Measurements from ENCODE around the gene SH3D19. TPM values are rescaled to one million over a fixed set of nuclear protein-coding genes. Genes with fewer than 3 reads are reported as not detected.
"Not testable (repeated sequence)": the region's sequence is repeated elsewhere in the genome, so short reads cannot be mapped to it uniquely, and the experiment has no call there.

Gene SH3D19
- total and polyA plus RNA-seq, 9 donors: 23.5 to 41.7 (median 27.9) TPM

- Histone ChIP-seq H3K9me3 (replicated peaks; ENCODE audit: control insufficient read depth, low read depth, low read length) (no peaks in the 10 kb centered on the region), H3K27ac (ENCODE audit: low read length) (no peak overlapping the region), H3K4me1 (ENCODE audit: control insufficient read depth, insufficient read depth, low read length) (no peaks in the 10 kb centered on the region), H3K27me3 (ENCODE audit: control insufficient read depth, insufficient read depth, low read length) (no peaks in the 10 kb centered on the region), H3K4me3 (ENCODE audit: low read length) (no peak overlapping the region), H3K36me3 (ENCODE audit: control insufficient read depth, insufficient read depth, low read length) (no peaks in the 10 kb centered on the region)
- no peak for DNase-seq
- WGBS (ENCODE audit: insufficient coverage): no CpG with 5 or more reads among the region's 4 CpGs
Measured at GRCh38 chr4:151257704-151258103, 67.7 kb downstream of the SH3D19 start.

- DNase-seq: peak; percentile 63
- H3K27ac ChIP-seq (ENCODE audit: low read length): no peak overlapping the region
Measured at GRCh38 chr4:151256134-151256533, 69.3 kb downstream of the SH3D19 start.

DNA sequence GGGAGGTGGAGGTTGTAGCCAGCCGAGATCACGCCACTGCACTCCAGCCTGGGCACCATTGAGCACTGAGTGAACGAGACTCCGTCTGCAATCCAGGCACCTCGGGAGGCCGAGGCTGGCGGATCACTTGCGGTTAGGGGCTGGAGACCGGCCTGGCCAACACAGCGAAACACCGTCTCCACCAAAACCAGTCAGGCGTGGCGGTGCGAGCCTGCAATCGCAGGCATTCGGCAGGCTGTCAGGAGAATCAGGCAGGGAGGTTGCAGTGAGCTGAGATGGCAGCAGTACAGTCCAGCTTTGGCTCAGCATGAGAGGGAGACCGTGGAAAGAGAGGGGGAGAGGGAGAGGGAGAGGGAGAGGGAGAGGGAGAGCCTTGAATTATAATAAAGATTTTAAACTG lies 69.7 kb downstream of the SH3D19 start:
- H3K4me3 ChIP-seq (ENCODE audit: low read length); DNase-seq; H3K27me3 ChIP-seq (ENCODE audit: control insufficient read depth, insufficient read depth, low read length); H3K4me1 ChIP-seq (ENCODE audit: control insufficient read depth, insufficient read depth, low read length); H3K36me3 ChIP-seq (ENCODE audit: control insufficient read depth, insufficient read depth, low read length); H3K27ac ChIP-seq (ENCODE audit: low read length); H3K9me3 ChIP-seq (replicated peaks; ENCODE audit: control insufficient read depth, low read depth, low read length): not testable (repeated sequence)
- 70% methylated on average over 15 of the region's 17 CpGs for WGBS (ENCODE audit: insufficient coverage)

More at GRCh38 chr4:151256134-151256533, 69.3 kb downstream of the SH3D19 start:
- no peaks in the 10 kb centered on the region for H3K4me1 ChIP-seq (ENCODE audit: control insufficient read depth, insufficient read depth, low read length)
- no peak overlapping the region for H3K4me3 ChIP-seq (ENCODE audit: low read length)
- 50% methylated on average over 1 of the region's 2 CpGs for WGBS (ENCODE audit: insufficient coverage)
- H3K27me3 ChIP-seq (ENCODE audit: control insufficient read depth, insufficient read depth, low read length): no peaks in the 10 kb centered on the region
- no peaks in the 10 kb centered on the region for H3K9me3 ChIP-seq (replicated peaks; ENCODE audit: control insufficient read depth, low read depth, low read length)
- H3K36me3 ChIP-seq (ENCODE audit: control insufficient read depth, insufficient read depth, low read length): no peaks in the 10 kb centered on the region

- not testable (repeated sequence) for H3K4me3 ChIP-seq (ENCODE audit: low read length); H3K27me3 ChIP-seq (ENCODE audit: control insufficient read depth, insufficient read depth, low read length); DNase-seq; H3K4me1 ChIP-seq (ENCODE audit: control insufficient read depth, insufficient read depth, low read length); H3K27ac ChIP-seq (ENCODE audit: low read length); H3K36me3 ChIP-seq (ENCODE audit: control insufficient read depth, insufficient read depth, low read length); H3K9me3 ChIP-seq (replicated peaks; ENCODE audit: control insufficient read depth, low read depth, low read length)
- WGBS (ENCODE audit: insufficient coverage): no CpG with 5 or more reads among the region's 28 CpGs
Measured at GRCh38 chr4:151255226-151255625, 70.2 kb downstream of the SH3D19 start.

- DNase-seq: no peak
- no peaks in the 10 kb centered on the region for H3K9me3 ChIP-seq (replicated peaks; ENCODE audit: control insufficient read depth, low read depth, low read length)
- 25% methylated on average over 2 of the region's 2 CpGs for WGBS (ENCODE audit: insufficient coverage)
Measured at GRCh38 chr4:151251603-151252304, 73.7 kb downstream of the SH3D19 start.

GRCh38 chr4:151250706-151251105 lies 74.7 kb downstream of the SH3D19 start:
- Histone ChIP-seq H3K9me3 (replicated peaks; ENCODE audit: control insufficient read depth, low read depth, low read length) (no peaks in the 10 kb centered on the region), H3K4me1 (ENCODE audit: control insufficient read depth, insufficient read depth, low read length) (no peaks in the 10 kb centered on the region), H3K27me3 (ENCODE audit: control insufficient read depth, insufficient read depth, low read length) (no peaks in the 10 kb centered on the region), H3K4me3 (ENCODE audit: low read length) (no peak overlapping the region), H3K36me3 (ENCODE audit: control insufficient read depth, insufficient read depth, low read length) (no peaks in the 10 kb centered on the region), H3K27ac (ENCODE audit: low read length) (no peak overlapping the region)
- DNase-seq: no peak
- WGBS (ENCODE audit: insufficient coverage): 30% methylated on average over 5 of the region's 5 CpGs

More at GRCh38 chr4:151251603-151252304, 73.7 kb downstream of the SH3D19 start:
- no peak overlapping the region for H3K4me3 ChIP-seq (ENCODE audit: low read length)
- H3K36me3 ChIP-seq (ENCODE audit: control insufficient read depth, insufficient read depth, low read length): no peaks in the 10 kb centered on the region
- H3K4me1 ChIP-seq (ENCODE audit: control insufficient read depth, insufficient read depth, low read length): no peaks in the 10 kb centered on the region
- H3K27ac ChIP-seq (ENCODE audit: low read length): no peak overlapping the region
- H3K27me3 ChIP-seq (ENCODE audit: control insufficient read depth, insufficient read depth, low read length): no peaks in the 10 kb centered on the region

- Histone ChIP-seq H3K4me3 (ENCODE audit: low read length) (no peak overlapping the region), H3K9me3 (replicated peaks; ENCODE audit: control insufficient read depth, low read depth, low read length) (no peaks in the 10 kb centered on the region), H3K36me3 (ENCODE audit: control insufficient read depth, insufficient read depth, low read length) (no peaks in the 10 kb centered on the region), H3K4me1 (ENCODE audit: control insufficient read depth, insufficient read depth, low read length) (no peaks in the 10 kb centered on the region), H3K27ac (ENCODE audit: low read length) (no peak overlapping the region), H3K27me3 (ENCODE audit: control insufficient read depth, insufficient read depth, low read length) (no peaks in the 10 kb centered on the region)
- no peak for DNase-seq
- WGBS (ENCODE audit: insufficient coverage): 100% methylated on average over 1 of the region's 2 CpGs
Measured at GRCh38 chr4:151248519-151248918, 76.9 kb downstream of the SH3D19 start.

DNA sequence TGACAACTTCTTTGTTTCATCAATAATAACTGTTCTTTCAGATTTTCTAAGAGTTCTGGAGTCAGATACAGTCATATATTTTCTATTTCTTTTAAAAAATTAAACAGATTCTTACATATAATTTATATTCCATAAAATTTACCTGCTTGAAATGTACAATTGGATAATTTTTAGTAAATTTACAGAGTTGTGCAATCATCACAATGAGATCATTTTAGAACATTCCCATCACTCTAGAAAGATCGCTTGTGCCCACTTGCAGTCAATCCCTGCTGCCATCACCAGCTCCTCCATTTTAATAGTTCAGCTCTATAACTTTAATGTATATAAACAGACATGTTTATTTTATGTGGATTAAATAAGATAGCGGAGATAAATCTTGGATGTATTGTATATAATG lies 78.0 kb downstream of the SH3D19 start:
- H3K9me3 ChIP-seq (replicated peaks; ENCODE audit: control insufficient read depth, low read depth, low read length): no peaks in the 10 kb centered on the region
- H3K27me3 ChIP-seq (ENCODE audit: control insufficient read depth, insufficient read depth, low read length): no peaks in the 10 kb centered on the region
- H3K4me1 ChIP-seq (ENCODE audit: control insufficient read depth, insufficient read depth, low read length): no peaks in the 10 kb centered on the region
- DNase-seq: no peak
- no peaks in the 10 kb centered on the region for H3K36me3 ChIP-seq (ENCODE audit: control insufficient read depth, insufficient read depth, low read length)
- no peak overlapping the region for H3K4me3 ChIP-seq (ENCODE audit: low read length)
- H3K27ac ChIP-seq (ENCODE audit: low read length): no peak overlapping the region
- no CpG with 5 or more reads among the region's 2 CpGs for WGBS (ENCODE audit: insufficient coverage)

GRCh38 chr4:151246742-151247141 lies 78.7 kb downstream of the SH3D19 start:
- Histone ChIP-seq H3K9me3 (replicated peaks; ENCODE audit: control insufficient read depth, low read depth, low read length) (no peaks in the 10 kb centered on the region), H3K27ac (ENCODE audit: low read length) (no peak overlapping the region), H3K4me1 (ENCODE audit: control insufficient read depth, insufficient read depth, low read length) (no peaks in the 10 kb centered on the region), H3K36me3 (ENCODE audit: control insufficient read depth, insufficient read depth, low read length) (no peaks in the 10 kb centered on the region), H3K4me3 (ENCODE audit: low read length) (no peak overlapping the region), H3K27me3 (ENCODE audit: control insufficient read depth, insufficient read depth, low read length) (no peaks in the 10 kb centered on the region)
- no peak for DNase-seq
- WGBS (ENCODE audit: insufficient coverage): no CpG with 5 or more reads among the region's 2 CpGs

- WGBS (ENCODE audit: insufficient coverage): no CpG with 5 or more reads among the region's 2 CpGs
Measured at GRCh38 chr4:151242305-151242704, 83.1 kb downstream of the SH3D19 start.

GRCh38 chr4:151239608-151240007 lies 85.8 kb downstream of the SH3D19 start:
- H3K36me3 ChIP-seq (ENCODE audit: control insufficient read depth, insufficient read depth, low read length): no peaks in the 10 kb centered on the region
- DNase-seq: no peak
- WGBS (ENCODE audit: insufficient coverage): 100% methylated on average over 1 of the region's 3 CpGs
- no peak overlapping the region for H3K27ac ChIP-seq (ENCODE audit: low read length)
- H3K4me3 ChIP-seq (ENCODE audit: low read length): no peak overlapping the region
- no peaks in the 10 kb centered on the region for H3K27me3 ChIP-seq (ENCODE audit: control insufficient read depth, insufficient read depth, low read length)
- H3K9me3 ChIP-seq (replicated peaks; ENCODE audit: control insufficient read depth, low read depth, low read length): no peaks in the 10 kb centered on the region
- no peaks in the 10 kb centered on the region for H3K4me1 ChIP-seq (ENCODE audit: control insufficient read depth, insufficient read depth, low read length)

More at GRCh38 chr4:151242305-151242704, 83.1 kb downstream of the SH3D19 start:
- Histone ChIP-seq H3K4me3 (ENCODE audit: low read length) (no peak overlapping the region), H3K27ac (ENCODE audit: low read length) (no peak overlapping the region), H3K9me3 (replicated peaks; ENCODE audit: control insufficient read depth, low read depth, low read length) (no peaks in the 10 kb centered on the region), H3K27me3 (ENCODE audit: control insufficient read depth, insufficient read depth, low read length) (no peaks in the 10 kb centered on the region), H3K4me1 (ENCODE audit: control insufficient read depth, insufficient read depth, low read length) (no peaks in the 10 kb centered on the region), H3K36me3 (ENCODE audit: control insufficient read depth, insufficient read depth, low read length) (no peaks in the 10 kb centered on the region)
- DNase-seq: no peak
